ENCODE results near the gene OR4K15.

- TF ChIP-seq, protein P1, sequence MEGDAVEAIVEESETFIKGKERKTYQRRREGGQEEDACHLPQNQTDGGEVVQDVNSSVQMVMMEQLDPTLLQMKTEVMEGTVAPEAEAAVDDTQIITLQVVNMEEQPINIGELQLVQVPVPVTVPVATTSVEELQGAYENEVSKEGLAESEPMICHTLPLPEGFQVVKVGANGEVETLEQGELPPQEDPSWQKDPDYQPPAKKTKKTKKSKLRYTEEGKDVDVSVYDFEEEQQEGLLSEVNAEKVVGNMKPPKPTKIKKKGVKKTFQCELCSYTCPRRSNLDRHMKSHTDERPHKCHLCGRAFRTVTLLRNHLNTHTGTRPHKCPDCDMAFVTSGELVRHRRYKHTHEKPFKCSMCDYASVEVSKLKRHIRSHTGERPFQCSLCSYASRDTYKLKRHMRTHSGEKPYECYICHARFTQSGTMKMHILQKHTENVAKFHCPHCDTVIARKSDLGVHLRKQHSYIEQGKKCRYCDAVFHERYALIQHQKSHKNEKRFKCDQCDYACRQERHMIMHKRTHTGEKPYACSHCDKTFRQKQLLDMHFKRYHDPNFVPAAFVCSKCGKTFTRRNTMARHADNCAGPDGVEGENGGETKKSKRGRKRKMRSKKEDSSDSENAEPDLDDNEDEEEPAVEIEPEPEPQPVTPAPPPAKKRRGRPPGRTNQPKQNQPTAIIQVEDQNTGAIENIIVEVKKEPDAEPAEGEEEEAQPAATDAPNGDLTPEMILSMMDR (conservative IDR thresholded peaks at IDR 0.05; ENCODE audit: low read depth, low read length) = no peak
- TF ChIP-seq EZH2 (IDR thresholded peaks at IDR 0.05; ENCODE audit: low read length, unreplicated experiment) (no peak), EZH2phosphoT487 (IDR thresholded peaks at IDR 0.05; ENCODE audit: borderline replicate concordance, low read length) (no peak)
These were observed 26.2 kb upstream of the OR4K15 start for GRCh38 chr14:19949218-19949617.

Measured in PC-3 (cell line).